ENCODE results near the gene NAAA.

DNA sequence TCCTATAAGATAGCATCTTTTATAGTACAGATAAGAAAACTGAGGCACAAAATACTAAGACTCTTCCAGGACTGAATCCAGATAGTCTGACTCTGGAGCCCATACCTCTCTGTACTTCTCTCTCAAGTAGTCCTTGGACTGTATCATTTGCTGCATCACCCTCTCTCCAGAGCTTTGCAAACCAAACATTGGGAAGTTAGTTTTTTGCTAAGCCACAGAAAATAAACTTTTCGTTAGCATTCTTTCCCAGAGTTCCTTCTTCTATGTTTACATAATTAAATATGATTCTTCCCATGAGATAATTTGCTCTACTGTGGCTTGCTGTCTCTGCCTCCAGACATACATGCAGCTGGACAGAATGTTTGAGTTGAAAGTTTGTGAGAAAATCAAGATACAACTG is 60.5 kb downstream of the NAAA start:
- TF ChIP-seq, protein P1, sequence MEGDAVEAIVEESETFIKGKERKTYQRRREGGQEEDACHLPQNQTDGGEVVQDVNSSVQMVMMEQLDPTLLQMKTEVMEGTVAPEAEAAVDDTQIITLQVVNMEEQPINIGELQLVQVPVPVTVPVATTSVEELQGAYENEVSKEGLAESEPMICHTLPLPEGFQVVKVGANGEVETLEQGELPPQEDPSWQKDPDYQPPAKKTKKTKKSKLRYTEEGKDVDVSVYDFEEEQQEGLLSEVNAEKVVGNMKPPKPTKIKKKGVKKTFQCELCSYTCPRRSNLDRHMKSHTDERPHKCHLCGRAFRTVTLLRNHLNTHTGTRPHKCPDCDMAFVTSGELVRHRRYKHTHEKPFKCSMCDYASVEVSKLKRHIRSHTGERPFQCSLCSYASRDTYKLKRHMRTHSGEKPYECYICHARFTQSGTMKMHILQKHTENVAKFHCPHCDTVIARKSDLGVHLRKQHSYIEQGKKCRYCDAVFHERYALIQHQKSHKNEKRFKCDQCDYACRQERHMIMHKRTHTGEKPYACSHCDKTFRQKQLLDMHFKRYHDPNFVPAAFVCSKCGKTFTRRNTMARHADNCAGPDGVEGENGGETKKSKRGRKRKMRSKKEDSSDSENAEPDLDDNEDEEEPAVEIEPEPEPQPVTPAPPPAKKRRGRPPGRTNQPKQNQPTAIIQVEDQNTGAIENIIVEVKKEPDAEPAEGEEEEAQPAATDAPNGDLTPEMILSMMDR (IDR thresholded peaks at IDR 0.05), result no peak
- no peak for TF ChIP-seq EZH2 (IDR thresholded peaks at IDR 0.05; ENCODE audit: borderline replicate concordance, insufficient read depth, low read depth, low read length, poor library complexity, severe bottlenecking)
